Measurements from ENCODE around the gene SLIT3. TPM values are rescaled to one million over a fixed set of nuclear protein-coding genes. Genes with fewer than 3 reads are reported as not detected.
A peak's percentile ranks its signal among the peaks of the same experiment; 100 is the strongest.

The SLIT3 gene
- total and polyA plus RNA-seq, 2 donors, result 8.4 to 9.2 TPM

DNA sequence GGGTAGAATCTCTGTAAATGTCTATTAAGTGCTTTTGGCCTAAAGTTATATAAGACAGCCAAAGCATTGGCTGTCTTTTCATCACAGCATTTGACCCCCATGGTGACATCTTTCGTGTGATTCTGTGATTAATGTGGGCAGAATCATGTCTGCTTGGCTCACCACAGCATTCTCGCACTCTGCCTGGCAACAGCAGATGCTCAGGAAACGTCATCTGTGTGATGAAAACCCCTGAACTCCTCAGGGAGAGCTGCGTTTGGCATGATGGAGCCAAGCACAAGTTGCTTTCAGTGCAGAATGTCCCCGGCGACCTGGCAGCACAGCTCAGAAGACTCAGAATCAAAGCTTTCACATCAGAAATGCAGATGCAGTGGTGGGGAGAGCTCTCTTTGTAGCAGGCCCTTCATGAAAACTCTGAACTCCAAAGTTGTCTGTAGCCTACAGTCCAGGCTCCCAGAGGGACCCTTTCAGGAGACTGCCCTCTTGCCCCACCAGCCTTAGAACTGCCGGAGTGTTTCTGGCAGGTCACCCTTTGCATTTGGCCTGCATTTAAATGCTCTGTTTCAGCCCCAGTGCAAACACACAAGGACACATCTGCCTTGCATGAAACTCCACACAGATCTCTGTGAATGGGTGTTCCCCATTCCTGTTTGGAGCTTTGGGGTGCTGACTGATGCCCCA lies 566.2 kb downstream of the SLIT3 start:
- Histone ChIP-seq H3K27ac (ENCODE audit: low read depth in 1 of 2, low read length in 1 of 2) (no peak overlapping the region), H3K27me3 (ENCODE audit: control insufficient read depth in 2 of 2, insufficient read depth in 1 of 2, low read length in 1 of 2) (no peaks in the 10 kb centered on the region), H3K36me3 (ENCODE audit: control insufficient read depth in 2 of 2, insufficient read depth in 2 of 2, low read length in 1 of 2) (no peaks in the 10 kb centered on the region), H3K9me3 (ENCODE audit: control insufficient read depth in 2 of 2, insufficient read depth in 1 of 2, low read length in 1 of 2) (no peaks in the 10 kb centered on the region), H3K4me3 (ENCODE audit: low read length in 2 of 2) (no peak overlapping the region), H3K4me1 (ENCODE audit: control insufficient read depth in 2 of 2, insufficient read depth in 2 of 2, low read length in 2 of 2) (no peaks in the 10 kb centered on the region)
- 38% methylated on average over 7 of the region's 7 CpGs for WGBS
- peak in 1 of 9 donors; percentile 14 for DNase-seq (ENCODE audit: low read depth in 6 of 9, low spot score in 9 of 9)

DNA sequence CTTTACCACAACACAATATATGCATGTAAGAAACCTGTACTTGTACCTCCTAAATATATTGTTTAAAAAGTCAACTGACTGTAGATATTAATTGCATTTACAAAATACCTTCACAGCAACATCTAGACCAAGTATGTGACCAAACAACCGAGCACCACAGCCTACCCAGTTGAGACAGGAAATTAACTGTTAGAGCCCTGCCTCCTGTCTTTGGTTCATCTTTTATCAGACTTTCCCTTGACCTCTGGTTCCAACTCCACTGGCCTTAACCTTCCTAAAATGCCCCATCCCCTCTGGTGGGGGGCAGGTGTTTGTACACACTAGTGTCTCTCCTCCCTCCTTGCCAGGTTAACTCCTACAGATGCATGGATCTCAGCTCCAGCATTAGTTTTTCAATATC lies 566.8 kb downstream of the SLIT3 start:
- no peaks in the 10 kb centered on the region for H3K4me1 ChIP-seq (ENCODE audit: control insufficient read depth in 2 of 2, insufficient read depth in 2 of 2, low read length in 2 of 2)
- H3K4me3 ChIP-seq (ENCODE audit: low read length in 2 of 2), result no peak overlapping the region
- H3K36me3 ChIP-seq (ENCODE audit: control insufficient read depth in 2 of 2, insufficient read depth in 2 of 2, low read length in 1 of 2), result no peaks in the 10 kb centered on the region
- no peaks in the 10 kb centered on the region for H3K27me3 ChIP-seq (ENCODE audit: control insufficient read depth in 2 of 2, insufficient read depth in 1 of 2, low read length in 1 of 2)
- no peak for DNase-seq (ENCODE audit: low read depth in 6 of 9, low spot score in 9 of 9)
- H3K9me3 ChIP-seq (ENCODE audit: control insufficient read depth in 2 of 2, insufficient read depth in 1 of 2, low read length in 1 of 2), result no peaks in the 10 kb centered on the region
- no peak overlapping the region for H3K27ac ChIP-seq (ENCODE audit: low read depth in 1 of 2, low read length in 1 of 2)
- WGBS, result 83% methylated on average over 1 of the region's 1 CpG

DNA sequence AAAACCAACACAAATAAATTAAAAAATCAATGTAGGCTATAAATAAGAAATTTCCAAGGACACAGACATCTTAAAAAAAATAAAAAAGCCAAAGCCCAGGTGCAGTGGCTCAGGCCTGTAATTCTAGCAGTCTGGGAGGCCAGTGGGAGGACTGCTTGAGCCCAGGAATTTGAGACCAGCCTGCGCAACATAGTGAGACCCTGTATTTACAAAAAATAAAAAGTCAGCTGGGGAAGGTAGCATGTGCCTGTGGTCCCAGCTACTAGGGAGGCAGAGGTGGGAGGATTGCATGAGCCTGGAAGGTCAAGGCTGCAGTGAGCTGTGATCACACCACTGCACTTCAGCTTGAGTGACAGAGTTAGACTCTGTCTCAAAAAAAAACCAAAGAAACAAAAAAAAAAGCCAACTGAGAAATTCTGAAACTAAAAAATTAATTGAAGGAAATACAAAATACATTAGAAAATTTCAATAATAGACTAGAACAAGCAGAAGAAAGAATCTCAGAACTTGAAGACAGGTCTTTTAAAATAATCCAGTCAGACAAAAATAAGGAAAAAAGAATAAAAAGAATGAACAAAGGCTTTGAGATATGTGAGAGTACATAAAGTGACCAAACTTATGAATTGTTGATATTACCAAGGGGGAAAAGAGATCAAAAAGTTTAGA lies 572.3 kb downstream of the SLIT3 start:
- H3K4me3 ChIP-seq (ENCODE audit: low read length in 2 of 2), result no peak overlapping the region
- H3K4me1 ChIP-seq (ENCODE audit: control insufficient read depth in 2 of 2, insufficient read depth in 2 of 2, low read length in 2 of 2), result no peaks in the 10 kb centered on the region
- no peaks in the 10 kb centered on the region for H3K27me3 ChIP-seq (ENCODE audit: control insufficient read depth in 2 of 2, insufficient read depth in 1 of 2, low read length in 1 of 2)
- no peak overlapping the region for H3K27ac ChIP-seq (ENCODE audit: low read depth in 1 of 2, low read length in 1 of 2)
- H3K9me3 ChIP-seq (ENCODE audit: control insufficient read depth in 2 of 2, insufficient read depth in 1 of 2, low read length in 1 of 2), result peaks cover 0 to 4% of the 10 kb centered on the region in 2 donors
- WGBS, result 96% methylated on average over 1 of the region's 1 CpG
- H3K36me3 ChIP-seq (ENCODE audit: control insufficient read depth in 2 of 2, insufficient read depth in 2 of 2, low read length in 1 of 2), result no peaks in the 10 kb centered on the region
- no peak for DNase-seq (ENCODE audit: low read depth in 6 of 9, low spot score in 9 of 9)

DNA sequence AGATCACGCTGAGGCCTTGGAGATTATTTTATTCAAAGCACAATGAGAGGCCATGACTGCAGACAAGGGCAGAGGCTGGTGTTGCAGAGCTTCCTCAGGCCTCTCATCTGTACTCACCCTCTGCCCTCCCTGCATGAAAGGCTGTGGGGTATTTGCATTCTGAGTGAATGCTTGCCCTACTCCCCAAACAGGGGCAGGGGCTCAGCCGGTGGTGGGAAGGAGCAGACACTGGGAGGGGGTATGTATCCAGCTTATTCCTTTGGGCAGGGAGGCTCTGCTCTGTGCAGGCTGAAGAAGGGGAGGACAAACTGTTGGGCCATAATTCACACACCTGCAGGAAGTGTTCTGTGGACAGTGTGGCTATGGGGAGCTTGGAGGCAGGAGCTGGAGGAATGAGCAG lies 573.4 kb downstream of the SLIT3 start:
- no peak for DNase-seq (ENCODE audit: low read depth in 6 of 9, low spot score in 9 of 9)
- 80% methylated on average over 2 of the region's 2 CpGs for WGBS
- H3K4me1 ChIP-seq (ENCODE audit: control insufficient read depth in 2 of 2, insufficient read depth in 2 of 2, low read length in 2 of 2), result no peaks in the 10 kb centered on the region
- no peak overlapping the region for H3K27ac ChIP-seq (ENCODE audit: low read depth in 1 of 2, low read length in 1 of 2)
- H3K4me3 ChIP-seq (ENCODE audit: low read length in 2 of 2), result no peak overlapping the region
- peaks cover 0 to 4% of the 10 kb centered on the region in 2 donors for H3K9me3 ChIP-seq (ENCODE audit: control insufficient read depth in 2 of 2, insufficient read depth in 1 of 2, low read length in 1 of 2)
- no peaks in the 10 kb centered on the region for H3K27me3 ChIP-seq (ENCODE audit: control insufficient read depth in 2 of 2, insufficient read depth in 1 of 2, low read length in 1 of 2)
- H3K36me3 ChIP-seq (ENCODE audit: control insufficient read depth in 2 of 2, insufficient read depth in 2 of 2, low read length in 1 of 2), result no peaks in the 10 kb centered on the region

DNA sequence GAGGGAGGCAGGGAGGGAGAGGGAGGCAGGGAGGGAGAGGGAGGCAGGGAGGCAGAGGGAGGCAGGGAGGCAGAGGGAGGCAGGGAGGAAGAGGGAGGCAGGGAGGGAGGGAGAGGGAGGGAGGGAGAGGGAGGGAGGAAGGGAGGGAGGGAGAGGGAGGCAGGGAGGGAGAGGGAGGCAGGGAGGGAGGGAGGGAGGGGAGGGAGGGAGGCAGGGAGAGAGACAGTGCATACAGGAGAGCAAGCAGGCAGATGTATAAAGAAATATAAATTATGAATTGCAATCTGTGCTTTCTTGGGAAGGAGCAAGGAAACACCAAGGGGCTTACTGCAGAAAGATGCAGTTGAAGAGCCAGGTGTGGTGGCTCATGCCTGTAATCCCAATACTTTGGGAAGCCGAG lies 574.6 kb downstream of the SLIT3 start:
- DNase-seq (ENCODE audit: low read depth in 6 of 9, low spot score in 9 of 9), result no peak
- Histone ChIP-seq H3K27me3 (ENCODE audit: control insufficient read depth in 2 of 2, insufficient read depth in 1 of 2, low read length in 1 of 2) (no peaks in the 10 kb centered on the region), H3K4me3 (ENCODE audit: low read length in 2 of 2) (no peak overlapping the region), H3K4me1 (ENCODE audit: control insufficient read depth in 2 of 2, insufficient read depth in 2 of 2, low read length in 2 of 2) (no peaks in the 10 kb centered on the region), H3K36me3 (ENCODE audit: control insufficient read depth in 2 of 2, insufficient read depth in 2 of 2, low read length in 1 of 2) (no peaks in the 10 kb centered on the region), H3K27ac (ENCODE audit: low read depth in 1 of 2, low read length in 1 of 2) (no peak overlapping the region), H3K9me3 (ENCODE audit: control insufficient read depth in 2 of 2, insufficient read depth in 1 of 2, low read length in 1 of 2) (peaks cover 0 to 4% of the 10 kb centered on the region in 2 donors)
- WGBS, result 98% methylated on average over 1 of the region's 1 CpG

DNA sequence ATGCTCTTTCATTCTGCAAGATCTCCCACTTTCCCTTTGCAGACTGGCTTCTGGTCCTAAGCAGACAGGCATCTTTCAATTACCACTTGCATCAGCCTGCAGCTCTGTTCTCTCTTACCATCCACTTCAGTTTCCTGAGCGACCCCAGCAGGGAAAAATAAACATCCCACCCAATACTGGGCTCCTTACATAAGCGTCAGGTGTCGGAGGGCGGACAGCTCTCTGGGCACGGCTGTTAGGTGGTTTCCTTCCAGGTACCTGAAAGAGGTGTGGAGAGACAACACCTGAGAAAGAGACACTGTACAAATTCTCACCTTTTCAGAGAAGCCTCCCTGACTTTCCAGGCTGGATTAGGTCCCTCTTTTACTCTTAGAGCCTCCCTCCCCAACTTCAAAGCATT lies 576.7 kb downstream of the SLIT3 start:
- no peaks in the 10 kb centered on the region for H3K4me1 ChIP-seq (ENCODE audit: control insufficient read depth in 2 of 2, insufficient read depth in 2 of 2, low read length in 2 of 2)
- H3K27me3 ChIP-seq (ENCODE audit: control insufficient read depth in 2 of 2, insufficient read depth in 1 of 2, low read length in 1 of 2), result no peaks in the 10 kb centered on the region
- H3K27ac ChIP-seq (ENCODE audit: low read depth in 1 of 2, low read length in 1 of 2), result no peak overlapping the region
- no peak overlapping the region for H3K4me3 ChIP-seq (ENCODE audit: low read length in 2 of 2)
- 71% methylated on average over 5 of the region's 5 CpGs for WGBS
- H3K9me3 ChIP-seq (ENCODE audit: control insufficient read depth in 2 of 2, insufficient read depth in 1 of 2, low read length in 1 of 2), result peaks cover 0 to 4% of the 10 kb centered on the region in 2 donors
- DNase-seq (ENCODE audit: low read depth in 6 of 9, low spot score in 9 of 9), result no peak
- no peaks in the 10 kb centered on the region for H3K36me3 ChIP-seq (ENCODE audit: control insufficient read depth in 2 of 2, insufficient read depth in 2 of 2, low read length in 1 of 2)

DNA sequence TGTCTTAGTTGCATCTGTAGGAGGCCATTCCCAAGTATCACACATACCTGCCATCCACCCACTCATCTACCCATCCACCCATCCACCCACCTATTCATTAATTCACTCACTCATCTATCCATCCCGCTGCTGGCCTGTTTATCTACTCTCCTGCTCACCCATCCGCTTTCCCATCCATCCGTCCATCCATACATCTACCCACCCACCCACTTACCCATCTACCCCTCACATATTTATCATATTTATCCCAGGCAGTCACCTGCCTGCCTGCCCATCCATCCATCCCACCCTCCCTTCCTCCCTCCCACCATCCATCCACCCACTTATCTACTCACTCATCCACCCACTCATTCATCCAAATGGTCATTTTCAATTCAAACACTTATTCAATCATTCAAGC lies 577.9 kb downstream of the SLIT3 start:
- H3K4me3 ChIP-seq (ENCODE audit: low read length in 2 of 2), result no peak overlapping the region
- H3K27ac ChIP-seq (ENCODE audit: low read depth in 1 of 2, low read length in 1 of 2), result no peak overlapping the region
- H3K4me1 ChIP-seq (ENCODE audit: control insufficient read depth in 2 of 2, insufficient read depth in 2 of 2, low read length in 2 of 2), result no peaks in the 10 kb centered on the region
- no peaks in the 10 kb centered on the region for H3K27me3 ChIP-seq (ENCODE audit: control insufficient read depth in 2 of 2, insufficient read depth in 1 of 2, low read length in 1 of 2)
- 91% methylated on average over 3 of the region's 3 CpGs for WGBS
- no peaks in the 10 kb centered on the region for H3K36me3 ChIP-seq (ENCODE audit: control insufficient read depth in 2 of 2, insufficient read depth in 2 of 2, low read length in 1 of 2)
- H3K9me3 ChIP-seq (ENCODE audit: control insufficient read depth in 2 of 2, insufficient read depth in 1 of 2, low read length in 1 of 2), result no peaks in the 10 kb centered on the region
- no peak for DNase-seq (ENCODE audit: low read depth in 6 of 9, low spot score in 9 of 9)

DNA sequence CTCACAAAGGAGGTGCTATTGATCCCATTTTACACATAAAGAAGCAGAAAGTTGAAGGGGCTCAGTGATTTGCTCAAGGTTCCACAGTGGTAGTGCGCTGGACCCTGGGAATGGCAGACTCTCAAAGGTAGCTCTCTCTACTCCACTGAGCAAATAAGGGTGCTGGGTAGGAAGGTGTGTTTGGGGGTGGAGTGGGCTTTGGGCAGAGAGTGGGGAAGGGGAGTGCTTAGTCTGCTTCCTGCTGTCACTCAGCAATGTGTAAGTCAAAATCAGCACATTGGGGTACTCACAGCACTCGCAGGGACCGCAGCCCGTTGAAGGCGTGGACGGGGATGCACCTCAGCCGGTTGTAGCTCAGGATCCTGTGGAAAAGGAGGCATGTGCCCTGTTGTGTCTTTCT lies 579.0 kb downstream of the SLIT3 start:
- Histone ChIP-seq H3K9me3 (ENCODE audit: control insufficient read depth in 2 of 2, insufficient read depth in 1 of 2, low read length in 1 of 2) (no peaks in the 10 kb centered on the region), H3K36me3 (ENCODE audit: control insufficient read depth in 2 of 2, insufficient read depth in 2 of 2, low read length in 1 of 2) (no peaks in the 10 kb centered on the region), H3K4me1 (ENCODE audit: control insufficient read depth in 2 of 2, insufficient read depth in 2 of 2, low read length in 2 of 2) (no peaks in the 10 kb centered on the region), H3K4me3 (ENCODE audit: low read length in 2 of 2) (no peak overlapping the region), H3K27ac (ENCODE audit: low read depth in 1 of 2, low read length in 1 of 2) (no peak overlapping the region), H3K27me3 (ENCODE audit: control insufficient read depth in 2 of 2, insufficient read depth in 1 of 2, low read length in 1 of 2) (no peaks in the 10 kb centered on the region)
- no peak for DNase-seq (ENCODE audit: low read depth in 6 of 9, low spot score in 9 of 9)
- WGBS, result 97% methylated on average over 7 of the region's 7 CpGs

DNA sequence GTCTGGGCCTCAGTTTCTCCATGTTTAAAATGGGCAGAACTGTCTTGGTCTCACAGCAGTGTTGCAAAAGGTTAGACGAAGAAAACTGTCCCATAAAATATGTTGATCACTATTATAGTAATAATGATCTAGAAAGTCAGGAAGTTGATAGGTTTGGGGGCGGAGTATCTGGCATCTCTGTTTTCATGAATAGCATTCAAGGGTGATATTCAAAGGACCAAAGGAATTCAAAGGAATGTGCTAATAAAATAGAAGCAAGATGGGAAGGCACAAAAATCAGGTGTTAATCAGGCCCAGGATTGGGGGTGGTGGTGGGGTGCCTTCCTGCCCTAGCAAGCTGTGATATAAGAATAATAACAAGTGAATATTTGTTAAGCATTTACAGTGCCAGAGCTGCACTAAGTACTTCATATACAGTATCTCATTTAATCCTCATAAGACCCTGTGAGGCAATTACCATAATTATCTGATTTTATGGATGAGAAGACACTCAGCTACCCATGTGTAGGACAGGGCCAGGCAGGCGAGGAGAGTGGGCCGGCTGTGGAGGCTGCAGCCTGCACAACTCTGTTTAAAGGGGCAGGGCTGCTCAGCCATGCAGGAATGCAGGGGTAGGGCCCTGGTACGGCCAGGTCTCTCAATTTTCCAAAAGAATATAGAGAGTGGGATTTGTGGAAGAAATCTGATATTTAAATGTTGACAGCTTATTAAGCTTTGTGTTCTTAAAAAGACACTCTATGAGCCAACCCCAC lies 579.8 kb downstream of the SLIT3 start:
- H3K4me3 ChIP-seq (ENCODE audit: low read length in 2 of 2), result no peak overlapping the region
- no peaks in the 10 kb centered on the region for H3K27me3 ChIP-seq (ENCODE audit: control insufficient read depth in 2 of 2, insufficient read depth in 1 of 2, low read length in 1 of 2)
- no peak for DNase-seq (ENCODE audit: low read depth in 6 of 9, low spot score in 9 of 9)
- H3K27ac ChIP-seq (ENCODE audit: low read depth in 1 of 2, low read length in 1 of 2), result no peak overlapping the region
- no peaks in the 10 kb centered on the region for H3K36me3 ChIP-seq (ENCODE audit: control insufficient read depth in 2 of 2, insufficient read depth in 2 of 2, low read length in 1 of 2)
- WGBS, result 94% methylated on average over 5 of the region's 5 CpGs
- H3K9me3 ChIP-seq (ENCODE audit: control insufficient read depth in 2 of 2, insufficient read depth in 1 of 2, low read length in 1 of 2), result no peaks in the 10 kb centered on the region
- no peaks in the 10 kb centered on the region for H3K4me1 ChIP-seq (ENCODE audit: control insufficient read depth in 2 of 2, insufficient read depth in 2 of 2, low read length in 2 of 2)

Measured in thymus (tissue), 11 donors.